A673 (cell line): ENCODE data around the gene NCAPD3. TPM values are rescaled to one million over a fixed set of nuclear protein-coding genes. Genes with fewer than 3 reads are reported as not detected.

Experiments used
- BruUV-seq: library from RNA; stranded (reverse); fragments of 400-500 nt; replicated peaks from 2 replicates; lab custom pipeline; 2021; lab: Mats Ljungman, UMichigan
- CTCF ChIA-PET: fragments of 300-600 bp; sonication (Branson Sonifier 250); formaldehyde crosslinking; loops from one replicate; lab custom pipeline; 2022; ENCODE audit warnings: antibody characterized with exemption; lab: Charles Lee
- POLR2A ChIA-PET: fragments of 300-600 bp; sonication (Branson Sonifier 250); formaldehyde crosslinking; loops from one replicate; lab custom pipeline; 2022; ENCODE audit warnings: antibody characterized with exemption; ENCODE audit not compliant: low non-redundant PET; lab: Charles Lee
- DNase-seq: peaks from one replicate; pipeline ENCODE4 v3.0.0-alpha.2; 2015; ENCODE audit warnings: low spot score
- H3K27ac ChIP-seq: fragments of 200-600 bp; sonication (generic); 2 replicates; pipeline ENCODE4 v1.5.1; 2016; ENCODE audit warnings: mixed run types, low read depth, mild to moderate bottlenecking, mixed read lengths, antibody characterized with exemption, low read length; ENCODE audit not compliant: poor library complexity, severe bottlenecking
- H3K27me3 ChIP-seq: fragments of 200-600 bp; sonication (generic); replicated peaks from 2 replicates; pipeline ENCODE4 v1.6.1; 2017; ENCODE audit warnings: mixed run types, low read depth, mild to moderate bottlenecking, mixed read lengths, antibody characterized with exemption, low read length; ENCODE audit not compliant: insufficient read depth, poor library complexity
- H3K36me3 ChIP-seq: fragments of 200-600 bp; sonication (generic); 2 replicates; pipeline ENCODE4 v1.6.1; 2016; ENCODE audit warnings: mixed run types, mild to moderate bottlenecking, mixed read lengths, antibody characterized with exemption, low read length; ENCODE audit not compliant: insufficient read depth, poor library complexity, severe bottlenecking
- H3K4me1 ChIP-seq: fragments of 200-600 bp; sonication (generic); 2 replicates; pipeline ENCODE4 v1.6.1; 2017; ENCODE audit warnings: mixed run types, mild to moderate bottlenecking, mixed read lengths, antibody characterized with exemption, low read length; ENCODE audit not compliant: insufficient read depth, poor library complexity, severe bottlenecking
- H3K4me3 ChIP-seq: fragments of 200-600 bp; sonication (generic); 2 replicates; pipeline ENCODE4 v1.5.1; 2016; ENCODE audit warnings: low read depth, mixed run types, mild to moderate bottlenecking, mixed read lengths, low read length; ENCODE audit not compliant: poor library complexity, severe bottlenecking
- H3K9me3 ChIP-seq: fragments of 200-600 bp; sonication (generic); 2 replicates; pipeline ENCODE4 v1.6.1; 2016; ENCODE audit warnings: mixed run types, low read depth, mild to moderate bottlenecking, mixed read lengths, antibody characterized with exemption, low read length; ENCODE audit not compliant: poor library complexity, severe bottlenecking
- CTCF ChIP-seq: fragments of 300-800, 200-600 bp; sonication (generic); conservative IDR thresholded peaks from 2 replicates; pipeline ENCODE4 v1.5.1; 2017; ENCODE audit warnings: low read depth, mild to moderate bottlenecking, antibody characterized with exemption, low read length, moderate library complexity, mixed read lengths
- EZH2 ChIP-seq: fragments of 200-600 bp; sonication (generic); IDR thresholded peaks from 2 replicates; pipeline ENCODE4 v1.6.1; 2017; ENCODE audit warnings: borderline replicate concordance, low read depth, mild to moderate bottlenecking, mixed read lengths, antibody characterized with exemption, low read length; ENCODE audit not compliant: poor library complexity, severe bottlenecking
- intact Hi-C: fragments of 100-400 bp; cut with micrococcal nuclease; formaldehyde crosslinking; loops from one replicate; pipeline ENCODE4 v1.10.0; 2022; ENCODE audit not compliant: unreplicated experiment
- total RNA-seq: library from RNA; stranded (reverse); gene quantifications from 2 replicates; pipeline ENCODE4 v1.2.3, GENCODE V29; 2021

Gene NCAPD3
- total RNA-seq, 1 experiment from 2014 or later, result 127 TPM

- Histone ChIP-seq H3K4me3 (no peak overlapping the region), H3K36me3 (no peaks in the 10 kb centered on the region), H3K4me1 (no peaks in the 10 kb centered on the region), H3K9me3 (no peaks in the 10 kb centered on the region), H3K27ac (no peak overlapping the region), H3K27me3 (no peaks in the 10 kb centered on the region)
- intact Hi-C loops, result loop anchor here (1.0 to 10.0 kb wide), 4 partner anchors 89 to 1065 kb away; no protein-coding TSS in a partner anchor
- no peak for DNase-seq
- ChIA-PET CTCF (no interaction called here), POLR2A (no interaction called here)
- no peak for TF ChIP-seq CTCF
- TF ChIP-seq EZH2, result no peak
- BruUV-seq, result no TSS peak
These were observed 84.4 kb downstream of the NCAPD3 start for GRCh38 chr11:134139303-134139872.

- CTCF ChIA-PET, result no interaction called here
- no peak for DNase-seq
- H3K27me3 ChIP-seq, result no peaks in the 10 kb centered on the region
- no peaks in the 10 kb centered on the region for H3K36me3 ChIP-seq
- TF ChIP-seq CTCF (no peak), EZH2 (no peak)
- POLR2A ChIA-PET, result no interaction called here
- no peak overlapping the region for H3K27ac ChIP-seq
- intact Hi-C loops, result loop anchor here (10.0 kb wide), 1 partner anchor 1064 kb away; no protein-coding TSS in a partner anchor
- H3K4me3 ChIP-seq, result no peak overlapping the region
- H3K4me1 ChIP-seq, result no peaks in the 10 kb centered on the region
- BruUV-seq, result no TSS peak
- H3K9me3 ChIP-seq, result no peaks in the 10 kb centered on the region
These were observed 85.4 kb downstream of the NCAPD3 start for GRCh38 chr11:134138376-134138775.

GRCh38 chr11:134134167-134134566 lies 89.6 kb downstream of the NCAPD3 start:
- no TSS peak for BruUV-seq
- ChIA-PET CTCF (no interaction called here), POLR2A (no interaction called here)
- Histone ChIP-seq H3K36me3 (no peaks in the 10 kb centered on the region), H3K27ac (no peak overlapping the region), H3K9me3 (peaks cover 10% of the 10 kb centered on the region), H3K4me3 (no peak overlapping the region), H3K27me3 (no peaks in the 10 kb centered on the region), H3K4me1 (no peaks in the 10 kb centered on the region)
- intact Hi-C loops, result loop anchor here (10.0 kb wide), 1 partner anchor 1059 kb away; no protein-coding TSS in a partner anchor
- TF ChIP-seq CTCF, result no peak
- TF ChIP-seq EZH2, result no peak
- DNase-seq, result no peak
